Fibroblast of the aortic adventitia (primary cell): ENCODE results near the gene LRMDA. TPM values are rescaled to one million over a fixed set of nuclear protein-coding genes. Genes with fewer than 3 reads are reported as not detected.

ENCODE experiments used
- DNase-seq: peaks from one replicate; pipeline ENCODE4 v3.0.0-alpha.2; 2010; ENCODE audit warnings: low read depth
- H3K4me3 ChIP-seq: 2 replicates; pipeline ENCODE4 v1.5.1; 2011; ENCODE audit warnings: low read depth, mild to moderate bottlenecking, control low read depth, low read length, moderate library complexity
- total RNA-seq: library from RNA; depleted of rRNA; stranded (reverse); fragments of >200 nt; gene quantifications from 2 replicates; pipeline ENCODE4 v1.2.3, GENCODE V29; 2012; ENCODE audit warnings: low replicate concordance
- TF ChIP-seq, protein P1 (sequence below): IDR thresholded peaks from 2 replicates; pipeline ENCODE4 v1.5.1; 2011; ENCODE audit warnings: mild to moderate bottlenecking, low read length, control low read depth, inconsistent platforms; ENCODE audit not compliant: insufficient read depth

Gene LRMDA
- total RNA-seq, 1 donor, result 6.3 TPM

DNA sequence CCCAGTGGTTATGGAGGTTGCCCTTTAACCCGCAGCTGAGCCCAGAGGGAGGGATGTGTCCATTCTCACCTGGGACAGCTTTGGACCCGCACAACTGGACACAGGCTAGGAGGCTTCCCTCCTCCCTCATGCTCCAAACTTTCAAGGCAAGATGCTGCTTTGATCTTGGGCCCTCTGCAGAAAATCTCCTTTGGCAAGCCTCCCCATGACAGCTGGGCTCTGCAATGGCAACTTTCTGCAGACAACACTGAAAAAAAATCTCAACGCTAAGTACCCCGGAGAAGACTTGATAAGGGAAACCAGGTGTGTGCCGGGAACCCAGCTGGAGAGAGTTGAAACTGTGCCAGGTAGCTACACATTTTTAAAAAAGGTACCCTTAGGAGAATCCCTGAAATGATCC lies 610.1 kb downstream of the LRMDA start:
- DNase-seq, result no peak
- no peak overlapping the region for H3K4me3 ChIP-seq
- TF ChIP-seq, protein P1, sequence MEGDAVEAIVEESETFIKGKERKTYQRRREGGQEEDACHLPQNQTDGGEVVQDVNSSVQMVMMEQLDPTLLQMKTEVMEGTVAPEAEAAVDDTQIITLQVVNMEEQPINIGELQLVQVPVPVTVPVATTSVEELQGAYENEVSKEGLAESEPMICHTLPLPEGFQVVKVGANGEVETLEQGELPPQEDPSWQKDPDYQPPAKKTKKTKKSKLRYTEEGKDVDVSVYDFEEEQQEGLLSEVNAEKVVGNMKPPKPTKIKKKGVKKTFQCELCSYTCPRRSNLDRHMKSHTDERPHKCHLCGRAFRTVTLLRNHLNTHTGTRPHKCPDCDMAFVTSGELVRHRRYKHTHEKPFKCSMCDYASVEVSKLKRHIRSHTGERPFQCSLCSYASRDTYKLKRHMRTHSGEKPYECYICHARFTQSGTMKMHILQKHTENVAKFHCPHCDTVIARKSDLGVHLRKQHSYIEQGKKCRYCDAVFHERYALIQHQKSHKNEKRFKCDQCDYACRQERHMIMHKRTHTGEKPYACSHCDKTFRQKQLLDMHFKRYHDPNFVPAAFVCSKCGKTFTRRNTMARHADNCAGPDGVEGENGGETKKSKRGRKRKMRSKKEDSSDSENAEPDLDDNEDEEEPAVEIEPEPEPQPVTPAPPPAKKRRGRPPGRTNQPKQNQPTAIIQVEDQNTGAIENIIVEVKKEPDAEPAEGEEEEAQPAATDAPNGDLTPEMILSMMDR, result no peak

DNA sequence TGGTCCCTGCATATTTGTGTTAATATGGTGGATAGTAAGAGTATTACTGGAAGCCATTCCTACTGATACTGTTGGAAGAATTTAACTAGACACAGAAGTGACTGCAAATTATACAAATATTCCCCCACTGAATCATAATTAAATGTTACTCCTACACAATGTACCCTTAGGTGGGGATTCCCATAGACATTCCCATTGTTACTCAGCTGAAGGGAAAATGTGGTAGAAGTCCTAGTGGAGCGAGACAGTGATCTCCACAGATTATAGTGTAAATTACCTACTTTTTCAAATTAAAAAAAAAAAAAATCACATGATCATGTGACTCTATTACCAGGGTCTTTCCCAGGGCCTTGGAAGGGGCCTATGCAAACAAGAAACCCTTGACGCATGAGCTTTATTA lies 611.8 kb downstream of the LRMDA start:
- TF ChIP-seq, protein P1, result no peak
- DNase-seq, result no peak
- no peak overlapping the region for H3K4me3 ChIP-seq

DNA sequence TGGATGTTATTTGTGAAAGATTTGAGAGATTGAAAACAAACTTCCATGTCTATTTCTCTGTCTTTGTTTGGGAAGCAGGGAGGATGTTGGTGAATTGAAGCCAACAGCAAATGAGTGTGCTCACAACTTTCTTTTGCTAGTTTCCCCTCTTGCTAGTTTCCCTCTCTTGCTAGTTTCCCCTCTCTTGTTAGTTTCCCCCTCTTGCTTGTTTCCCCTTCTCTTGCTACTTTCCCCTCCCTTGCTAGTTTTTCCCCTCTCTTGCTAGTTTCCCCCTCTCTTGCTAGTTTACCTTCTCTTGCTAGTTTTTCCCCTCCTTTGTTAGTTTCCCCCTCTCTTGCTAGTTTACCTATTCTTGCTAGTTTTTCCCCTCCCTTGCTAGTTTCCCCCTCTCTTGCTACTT lies 613.3 kb downstream of the LRMDA start:
- H3K4me3 ChIP-seq, result no peak overlapping the region
- TF ChIP-seq, protein P1, result no peak
- DNase-seq, result no peak

DNA sequence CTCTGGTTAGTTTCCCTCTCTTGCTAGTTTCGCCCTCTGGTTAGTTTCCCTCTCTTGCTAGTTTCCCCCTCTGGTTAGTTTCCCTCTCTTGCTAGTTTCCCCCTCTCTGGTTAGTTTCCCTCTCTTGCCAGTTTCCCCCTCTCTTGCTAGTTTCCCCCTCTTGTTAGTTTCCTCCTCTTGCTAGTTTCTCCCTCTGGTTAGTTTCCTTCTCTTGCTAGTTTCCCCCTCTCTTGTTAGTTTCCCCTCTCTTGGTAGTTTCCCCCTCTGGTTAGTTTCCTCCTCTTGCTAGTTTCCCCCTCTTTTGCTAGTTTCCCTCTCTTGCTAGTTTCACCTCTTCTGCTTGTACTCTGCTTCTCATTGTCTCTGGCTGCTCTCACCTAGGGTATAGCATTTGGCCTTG lies 613.8 kb downstream of the LRMDA start:
- TF ChIP-seq, protein P1, result no peak
- DNase-seq, result no peak
- H3K4me3 ChIP-seq, result no peak overlapping the region

DNA sequence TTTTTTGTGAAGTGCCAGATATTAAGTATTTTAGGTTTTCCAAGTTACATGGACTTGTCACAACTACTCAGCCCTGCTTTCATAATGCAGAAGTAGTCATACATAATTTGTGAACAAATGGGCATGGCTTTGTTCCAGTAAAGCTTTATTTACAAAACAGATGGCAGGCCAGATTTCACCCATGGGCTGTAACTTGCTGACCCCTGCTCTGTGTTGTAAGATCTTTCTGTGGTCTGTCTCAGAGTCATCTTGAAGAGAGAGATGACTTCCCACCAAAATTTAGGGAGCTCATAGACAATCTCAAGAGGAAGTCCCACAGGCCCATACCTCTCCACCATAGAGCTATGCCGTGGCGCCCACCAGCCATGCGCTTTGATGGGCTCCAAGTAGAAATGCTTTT lies 616.1 kb downstream of the LRMDA start:
- TF ChIP-seq, protein P1, result no peak
- no peak overlapping the region for H3K4me3 ChIP-seq
- no peak for DNase-seq

DNA sequence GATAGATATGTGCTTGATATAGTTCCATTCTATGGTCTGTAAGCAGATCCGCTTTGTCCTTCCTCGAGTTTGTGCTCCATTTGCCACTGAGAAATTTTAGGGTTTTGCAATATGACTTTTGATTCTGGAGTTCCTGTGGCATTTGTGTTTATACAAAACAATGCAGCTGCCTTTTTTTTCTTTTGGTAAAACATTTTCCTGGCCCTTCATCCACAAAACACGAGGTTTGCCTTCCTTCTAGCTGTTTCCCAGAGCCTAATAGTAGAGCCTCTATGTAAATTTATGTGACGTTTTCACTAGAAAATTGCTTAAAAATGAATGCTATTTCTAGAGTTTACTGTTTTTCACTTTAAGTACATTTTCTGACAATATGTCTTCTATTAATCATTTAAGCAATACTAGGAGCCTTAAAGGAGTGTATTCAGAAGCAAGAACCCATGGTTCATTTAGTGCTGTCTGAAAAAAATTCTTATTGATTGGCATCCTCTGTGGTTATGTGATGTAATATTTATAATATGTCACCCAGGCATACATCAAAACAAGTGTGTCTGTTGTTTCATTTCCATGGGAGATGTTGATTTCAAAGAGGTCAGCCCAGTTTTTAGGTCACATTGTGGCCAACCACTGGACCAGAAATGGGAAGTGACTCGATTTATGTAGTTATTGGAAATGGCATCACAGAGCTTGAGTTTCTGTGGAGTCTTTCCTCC lies 618.3 kb downstream of the LRMDA start:
- H3K4me3 ChIP-seq, result no peak overlapping the region
- DNase-seq, result no peak
- TF ChIP-seq, protein P1, result no peak

DNA sequence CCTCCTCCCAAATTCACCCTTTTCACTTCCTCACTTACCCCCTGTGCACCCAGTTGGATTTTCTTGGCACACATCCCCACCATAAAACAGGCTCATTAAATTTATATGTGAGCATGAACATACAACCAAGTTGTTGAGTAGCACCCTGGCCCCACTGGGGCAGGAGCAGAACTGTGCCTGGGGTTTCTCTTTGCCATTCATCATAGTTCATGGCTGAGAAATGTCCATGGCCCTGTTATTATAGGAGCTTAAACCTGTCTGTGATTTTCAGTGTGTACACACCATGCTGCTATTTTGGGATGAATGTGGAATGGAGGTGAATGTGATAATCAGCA lies 618.8 kb downstream of the LRMDA start:
- H3K4me3 ChIP-seq, result no peak overlapping the region
- no peak for DNase-seq
- TF ChIP-seq, protein P1, result no peak
